GM12875 (cell line): Measurements from ENCODE around the gene PARP4.
"Not testable (repeated sequence)": the region's sequence is repeated elsewhere in the genome, so short reads cannot be mapped to it uniquely, and the experiment has no call there.

Source experiments
- H3K4me3 ChIP-seq: one replicate; pipeline ENCODE4 v1.5.1; 2011; ENCODE audit warnings: low read depth, low read length, control low read depth
- TF ChIP-seq, protein P1 (sequence below): IDR thresholded peaks from 2 replicates; pipeline ENCODE4 v1.5.1; 2011; ENCODE audit warnings: low read depth, mild to moderate bottlenecking, control low read depth, inconsistent platforms, low read length, moderate library complexity, borderline replicate concordance; ENCODE audit not compliant: insufficient read depth

Gene PARP4

DNA sequence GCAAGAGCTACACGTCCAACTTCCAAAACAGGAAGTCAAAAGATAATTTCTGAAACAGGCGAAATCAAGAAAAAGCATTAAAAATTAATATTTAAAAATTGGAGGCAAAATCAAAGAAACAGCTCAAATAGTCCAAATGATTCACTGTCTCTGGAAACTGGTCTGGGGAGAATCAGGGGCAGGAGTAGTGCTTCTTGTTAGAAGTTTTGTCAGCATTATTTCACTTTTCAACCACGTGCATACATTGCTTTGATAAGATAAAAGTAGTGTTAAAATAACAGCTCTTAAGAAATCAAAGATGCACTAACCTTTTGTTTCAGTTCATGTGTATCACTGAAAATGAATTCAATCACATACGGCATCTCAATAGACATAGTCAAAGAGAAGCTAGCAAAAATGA lies 53.8 kb downstream of the PARP4 start:
- TF ChIP-seq, protein P1, sequence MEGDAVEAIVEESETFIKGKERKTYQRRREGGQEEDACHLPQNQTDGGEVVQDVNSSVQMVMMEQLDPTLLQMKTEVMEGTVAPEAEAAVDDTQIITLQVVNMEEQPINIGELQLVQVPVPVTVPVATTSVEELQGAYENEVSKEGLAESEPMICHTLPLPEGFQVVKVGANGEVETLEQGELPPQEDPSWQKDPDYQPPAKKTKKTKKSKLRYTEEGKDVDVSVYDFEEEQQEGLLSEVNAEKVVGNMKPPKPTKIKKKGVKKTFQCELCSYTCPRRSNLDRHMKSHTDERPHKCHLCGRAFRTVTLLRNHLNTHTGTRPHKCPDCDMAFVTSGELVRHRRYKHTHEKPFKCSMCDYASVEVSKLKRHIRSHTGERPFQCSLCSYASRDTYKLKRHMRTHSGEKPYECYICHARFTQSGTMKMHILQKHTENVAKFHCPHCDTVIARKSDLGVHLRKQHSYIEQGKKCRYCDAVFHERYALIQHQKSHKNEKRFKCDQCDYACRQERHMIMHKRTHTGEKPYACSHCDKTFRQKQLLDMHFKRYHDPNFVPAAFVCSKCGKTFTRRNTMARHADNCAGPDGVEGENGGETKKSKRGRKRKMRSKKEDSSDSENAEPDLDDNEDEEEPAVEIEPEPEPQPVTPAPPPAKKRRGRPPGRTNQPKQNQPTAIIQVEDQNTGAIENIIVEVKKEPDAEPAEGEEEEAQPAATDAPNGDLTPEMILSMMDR: no peak
- no peak overlapping the region for H3K4me3 ChIP-seq

DNA sequence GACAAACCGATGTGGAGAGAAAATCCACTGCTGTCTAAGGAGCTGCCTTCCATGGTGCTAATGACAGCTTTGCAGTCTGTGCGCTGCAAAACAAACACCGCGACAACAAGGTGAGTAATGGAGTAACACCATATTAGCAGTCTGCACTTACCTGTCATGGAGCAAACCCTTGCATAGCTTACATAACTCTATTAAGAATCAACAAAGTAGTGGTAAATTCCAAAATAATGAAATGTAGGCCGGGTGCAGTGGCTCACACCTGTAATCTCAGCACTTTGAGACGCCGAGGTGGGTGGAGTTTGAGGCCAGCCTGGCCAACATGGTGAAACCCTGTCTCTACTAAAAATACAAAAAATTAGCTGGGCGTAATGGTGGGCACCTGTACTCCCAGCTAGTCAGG lies 56.2 kb downstream of the PARP4 start:
- TF ChIP-seq, protein P1: no peak

DNA sequence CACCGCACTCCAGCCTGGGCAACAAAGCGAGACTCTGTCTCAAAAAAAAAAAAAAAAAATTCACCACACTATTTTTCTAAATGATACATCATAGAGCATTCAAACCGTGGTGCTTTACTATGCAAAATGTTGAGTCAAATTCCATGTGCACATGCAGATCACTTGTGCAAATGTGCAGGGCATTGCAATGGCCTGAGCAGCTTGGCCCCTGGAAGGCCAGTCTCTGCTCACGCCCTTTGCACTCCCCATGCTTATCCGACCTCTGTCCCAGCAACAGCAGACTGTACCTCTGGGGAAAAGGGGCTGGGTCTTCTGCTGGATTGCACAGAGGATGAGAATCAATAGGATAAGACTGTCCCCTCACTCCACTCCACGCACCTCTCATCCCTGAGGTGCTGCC lies 58.5 kb downstream of the PARP4 start:
- TF ChIP-seq, protein P1: no peak
- H3K4me3 ChIP-seq: no peak overlapping the region

More for the DNA sequence above, 56.2 kb downstream of the PARP4 start:
- no peak overlapping the region for H3K4me3 ChIP-seq

DNA sequence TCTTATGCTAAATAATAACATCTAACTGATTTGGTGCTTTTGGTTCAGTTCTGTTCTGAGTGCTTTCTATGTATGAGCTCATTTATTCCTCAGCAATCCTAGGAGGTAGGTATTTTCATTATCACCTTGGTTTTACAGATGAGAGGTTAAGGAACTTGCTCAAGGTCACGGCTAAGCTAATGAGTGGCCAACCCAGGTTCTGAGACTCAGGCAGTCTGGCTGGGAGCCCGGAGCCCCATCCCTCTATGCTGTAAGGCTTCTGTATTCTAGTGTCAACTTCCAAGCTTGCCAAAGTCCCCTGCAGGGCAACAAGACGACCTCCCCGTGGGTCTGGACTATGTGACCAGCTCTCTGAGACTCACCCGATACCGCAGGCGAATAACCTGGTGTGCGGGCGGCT lies 60.5 kb downstream of the PARP4 start:
- H3K4me3 ChIP-seq: no peak overlapping the region
- TF ChIP-seq, protein P1: no peak

DNA sequence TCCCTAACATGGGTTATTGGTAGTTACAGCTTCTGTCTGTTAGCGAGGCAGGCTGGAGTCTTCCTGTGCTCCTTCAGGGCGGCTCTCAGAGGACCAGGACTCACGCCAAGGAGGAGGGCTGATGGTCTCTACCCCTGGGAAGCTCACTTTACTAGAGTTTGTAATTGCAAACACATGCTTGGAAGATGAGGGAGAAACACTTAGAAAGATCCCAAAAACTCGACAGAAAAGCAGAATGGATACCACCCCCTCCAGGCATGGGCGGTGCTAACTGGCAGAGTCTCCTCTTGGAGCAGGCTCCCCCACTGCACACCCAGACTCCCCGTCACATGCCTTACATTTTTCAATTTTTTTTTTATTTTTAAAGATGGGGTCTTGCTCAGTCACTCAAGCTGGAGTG lies 62.0 kb downstream of the PARP4 start:
- TF ChIP-seq, protein P1: no peak
- no peak overlapping the region for H3K4me3 ChIP-seq

DNA sequence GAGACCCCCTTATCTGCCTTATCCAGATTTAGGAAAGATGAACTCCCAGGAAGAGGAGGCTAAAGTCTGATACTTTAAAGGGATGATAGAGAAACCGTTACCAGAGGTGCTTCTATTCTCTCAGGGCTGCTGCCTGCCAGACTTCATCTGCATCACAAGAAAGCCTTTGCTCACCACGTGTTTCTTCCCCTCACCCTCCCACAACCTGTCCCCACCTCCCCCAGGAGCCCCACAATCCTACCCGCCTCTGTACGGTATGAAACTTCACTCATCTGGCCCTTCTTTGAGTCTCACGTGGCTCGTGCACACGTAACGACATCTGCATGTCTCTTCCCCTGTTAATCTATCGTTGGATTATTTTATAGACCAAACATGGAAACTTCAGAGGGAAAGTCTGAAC lies 67.7 kb downstream of the PARP4 start:
- H3K4me3 ChIP-seq: not testable (repeated sequence)

DNA sequence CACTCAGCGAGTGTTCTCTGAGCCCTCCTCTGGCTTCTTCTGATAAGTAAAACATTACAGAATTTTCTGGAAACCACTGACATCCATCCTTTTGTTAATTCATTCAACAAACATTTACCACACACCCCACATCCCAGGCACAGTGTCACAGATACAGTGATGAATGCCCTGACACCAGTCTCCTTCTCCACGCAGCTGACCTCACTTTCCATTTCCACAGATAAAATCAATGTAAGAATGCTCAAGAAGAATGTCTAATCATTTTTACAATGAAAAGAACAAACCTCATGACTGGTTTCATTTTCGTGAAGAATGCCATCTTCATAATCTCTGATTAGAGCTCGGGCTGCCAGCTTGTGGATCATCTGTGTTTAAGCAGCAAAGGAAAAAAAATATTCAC lies 69.2 kb downstream of the PARP4 start:
- H3K4me3 ChIP-seq: no peak overlapping the region
- TF ChIP-seq, protein P1: no peak

DNA sequence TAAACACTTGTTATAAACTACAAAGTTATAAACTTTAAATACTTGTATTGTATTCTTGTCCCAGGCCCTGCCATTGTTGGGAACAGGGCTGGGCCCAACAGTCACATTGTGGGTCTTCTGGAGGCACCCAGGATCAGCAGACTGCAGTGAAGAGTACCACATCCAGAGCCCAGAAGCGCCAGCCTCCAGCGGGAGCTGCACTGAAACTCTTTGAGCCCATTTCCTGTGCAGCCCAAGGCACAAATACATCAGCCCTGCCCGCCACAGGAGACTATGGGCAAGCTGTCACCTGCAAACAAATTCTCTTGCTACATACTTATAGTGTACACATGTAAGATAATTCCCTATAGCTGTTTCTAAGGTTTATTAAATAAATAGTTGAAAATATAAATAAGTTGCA lies 86.5 kb downstream of the PARP4 start:
- H3K4me3 ChIP-seq: not testable (repeated sequence)

DNA sequence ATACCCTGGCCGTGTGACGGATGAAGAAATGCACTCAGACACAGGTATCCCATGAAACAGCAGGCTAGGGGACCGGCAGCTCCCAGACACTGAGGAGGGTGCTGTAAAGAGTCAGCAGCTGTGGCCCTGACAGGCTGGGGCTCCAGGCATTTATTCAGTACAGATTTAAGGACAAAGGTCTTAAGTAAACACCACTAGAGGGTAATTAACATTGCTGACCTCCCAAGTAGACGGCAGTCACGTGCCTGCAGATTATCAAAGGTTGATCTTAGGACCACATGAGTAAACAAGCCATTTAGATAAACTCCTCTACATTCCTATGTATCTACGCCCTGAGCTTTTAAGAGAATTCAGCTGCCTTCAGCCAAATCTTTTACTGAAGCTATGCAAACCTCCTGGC lies 92.9 kb downstream of the PARP4 start:
- H3K4me3 ChIP-seq: not testable (repeated sequence)
